RWPE1 (cell line): ENCODE measurements around the gene NFIX.
A peak's percentile ranks its signal among the peaks of the same experiment; 100 is the strongest.

ENCODE experiments used
- CTCF ChIA-PET: fragments of 350-600 bp; sonication (Branson Sonifier 250); formaldehyde crosslinking; extraction: SDS; loops from one replicate; lab custom pipeline; 2021; lab: Yijun Ruan, JAX
- POLR2A ChIA-PET: fragments of 400-600 bp; formaldehyde crosslinking; extraction: SDS; loops from one replicate; lab custom pipeline; 2020; ENCODE audit warnings: antibody characterized with exemption; ENCODE audit not compliant: low non-redundant PET; lab: Yijun Ruan, JAX
- DNase-seq: peaks from one replicate; pipeline ENCODE4 v3.0.0; 2012; ENCODE audit warnings: low spot score
- H3K27ac ChIP-seq: fragments of 450-650 bp; 2 replicates; pipeline ENCODE4 v1.5.1; 2017
- CTCF ChIP-seq: fragments of 450-650 bp; conservative IDR thresholded peaks from 2 replicates; pipeline ENCODE4 v1.5.1; 2017; ENCODE audit warnings: low read depth, mild to moderate bottlenecking

NFIX gene

DNA sequence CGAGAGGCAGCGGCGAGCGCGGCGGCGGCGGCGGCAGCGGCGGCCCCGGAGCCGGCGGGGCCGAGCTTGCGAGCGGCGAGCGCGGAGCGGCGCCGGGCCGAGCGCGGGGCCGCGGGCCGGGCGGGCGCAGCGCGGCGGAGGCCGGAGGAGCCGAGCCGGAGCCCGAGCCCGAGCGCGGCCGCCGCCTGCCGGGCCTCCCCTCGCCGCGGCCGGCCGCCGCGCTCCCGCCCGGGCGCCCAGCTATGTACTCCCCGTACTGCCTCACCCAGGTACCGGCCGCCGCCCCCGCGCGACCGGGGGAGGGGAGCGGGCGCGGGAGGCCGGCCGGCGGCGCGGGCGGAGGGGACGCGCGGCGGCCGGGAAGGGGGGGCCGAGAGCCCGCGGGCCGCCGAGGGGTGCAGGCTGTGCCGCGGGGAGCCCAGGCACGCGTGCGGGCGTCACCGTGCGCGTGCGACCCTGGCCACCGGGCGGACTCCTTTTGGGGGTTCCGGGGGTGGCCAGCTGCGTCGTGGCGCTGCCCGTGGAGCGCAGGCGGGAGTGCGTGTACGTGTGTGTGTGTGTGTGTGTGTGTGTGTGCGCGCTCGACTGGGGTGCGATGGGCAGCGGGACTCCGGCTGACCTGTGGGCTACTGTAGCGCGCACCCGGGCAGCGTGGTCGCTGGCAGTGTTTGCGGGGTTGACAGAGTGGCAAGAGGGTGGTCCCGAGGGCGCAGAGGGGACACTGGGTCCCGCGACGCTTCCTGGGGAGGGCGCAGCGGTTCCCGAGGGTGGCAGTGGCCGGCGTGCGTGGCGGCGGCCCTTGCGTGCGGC, 526 bp downstream of the NFIX start:
- DNase-seq: no peak
- peak overlapping the region; percentile 98 for H3K27ac ChIP-seq
- ChIA-PET POLR2A (interaction anchor here (1.1 kb wide), 1 partner anchor 11 kb away, joined by 6 read pairs; no protein-coding TSS in a partner anchor), CTCF (interaction anchor here (0.6 kb wide), 1 partner anchor 12 kb away, joined by 3 read pairs; no protein-coding TSS in a partner anchor)
- TF ChIP-seq CTCF: no peak

DNA sequence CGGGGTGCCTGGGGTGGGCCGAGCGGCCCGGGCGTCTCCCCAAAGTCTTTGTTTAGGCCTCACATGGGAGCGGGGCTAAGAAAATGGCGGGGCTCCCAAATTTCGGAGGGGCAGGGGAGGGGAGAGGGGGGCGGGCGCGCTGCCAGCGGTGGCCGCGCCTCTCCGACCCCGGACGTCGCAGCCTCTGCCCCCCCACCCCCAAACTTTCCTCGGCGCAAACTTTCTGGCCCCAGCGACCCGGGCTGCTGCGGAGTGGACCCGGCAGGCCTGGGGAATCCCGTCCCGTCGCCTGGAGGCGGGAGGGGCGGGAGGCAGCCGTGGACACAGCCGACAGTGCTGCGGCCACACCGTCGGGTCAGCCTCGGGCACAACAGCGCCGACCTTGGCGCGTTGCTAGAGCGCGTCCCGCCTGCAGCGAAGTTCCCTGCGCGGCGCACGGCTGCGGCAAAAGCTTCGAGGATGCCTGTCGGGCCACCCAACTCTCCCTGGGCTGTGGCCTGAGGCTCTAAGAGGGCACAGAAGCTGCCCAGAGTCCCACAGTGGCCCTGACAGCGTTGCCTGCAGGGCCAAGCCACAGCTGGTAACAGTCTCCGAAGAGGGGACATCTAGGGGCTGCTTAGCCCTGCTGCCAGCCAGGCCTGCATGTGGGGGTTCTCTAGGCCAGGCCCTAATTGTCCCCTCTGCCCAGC, 1.3 kb downstream of the NFIX start:
- 0 out of 2 replicates have a peak, but pooled peaks have one; percentile 17 for TF ChIP-seq CTCF
- no peak for DNase-seq
- POLR2A ChIA-PET: interaction anchor here (1.1 kb wide), 1 partner anchor 10 kb away, joined by 6 read pairs; no protein-coding TSS in a partner anchor
- CTCF ChIA-PET: interaction anchor here (0.6 to 1.3 kb wide), 4 partner anchors 9 to 716 kb away, joined by 3 to 4 read pairs (median 4); no protein-coding TSS in a partner anchor
- H3K27ac ChIP-seq: peak overlapping the region; percentile 98

- TF ChIP-seq CTCF: no peak
- ChIA-PET CTCF (interaction anchor here (0.6 to 1.3 kb wide), 4 partner anchors 8 to 717 kb away, joined by 3 to 4 read pairs (median 4); no protein-coding TSS in a partner anchor), POLR2A (interaction anchor here (1.1 kb wide), 1 partner anchor 9 kb away, joined by 6 read pairs; no protein-coding TSS in a partner anchor)
- no peak for DNase-seq
- peak overlapping the region; percentile 98 for H3K27ac ChIP-seq
Measured at GRCh38 chr19:12997179-12997966, 2.1 kb downstream of the NFIX start.

- no peak for TF ChIP-seq CTCF
- CTCF ChIA-PET: interaction anchor here (1.3 kb wide), 1 partner anchor 36 kb away, joined by 4 read pairs; no protein-coding TSS in a partner anchor
- H3K27ac ChIP-seq: peak overlapping the region; percentile 98
- DNase-seq: no peak
- POLR2A ChIA-PET: no interaction called here
Measured at GRCh38 chr19:12997967-12998940, 3.0 kb downstream of the NFIX start.

DNA sequence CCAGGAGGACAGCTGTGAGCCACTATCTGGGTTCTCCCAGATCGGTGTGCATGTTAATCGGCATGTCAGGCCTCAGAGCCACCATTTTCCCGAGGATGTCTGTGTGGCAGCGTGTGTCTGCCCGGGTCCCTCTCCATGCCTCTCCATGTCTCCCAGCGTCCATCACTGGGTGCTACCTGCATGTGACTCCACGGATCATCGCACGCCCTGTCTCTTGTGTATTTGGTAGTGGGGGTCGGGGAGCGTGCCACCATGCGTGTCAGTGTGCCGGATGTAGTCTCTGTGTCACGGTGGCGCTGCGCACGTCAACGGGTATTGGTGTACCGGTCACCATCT, 5.9 kb downstream of the NFIX start:
- TF ChIP-seq CTCF: no peak
- DNase-seq: no peak
- H3K27ac ChIP-seq: peak overlapping the region; percentile 98
- POLR2A ChIA-PET: no interaction called here
- CTCF ChIA-PET: interaction anchor here (1.3 kb wide), 2 partner anchors 9 to 33 kb away, joined by 3 to 6 read pairs; no protein-coding TSS in a partner anchor
